Activated CD8-positive, alpha-beta T cell treated with anti-CD3 and anti-CD28 coated beads for 36 hours (primary cell): ENCODE results near the gene NTRK1. TPM values are rescaled to one million over a fixed set of nuclear protein-coding genes. Genes with fewer than 3 reads are reported as not detected.
A peak's percentile ranks its signal among the peaks of the same experiment; 100 is the strongest.

Experiments
- ATAC-seq: fragments of 200-7000 bp; cut with Tn5 transposase; one replicate; pipeline ENCODE4 v1.10.0; 2021; ENCODE audit warnings: mild to moderate bottlenecking, moderate library complexity
- CTCF ChIA-PET: fragments of 350-600 bp; sonication (Branson Sonifier 250); formaldehyde crosslinking; loops from one replicate; lab custom pipeline; 2021; ENCODE audit warnings: antibody characterized with exemption; lab: Charles Lee
- POLR2A ChIA-PET: fragments of 350-600 bp; sonication (Branson Sonifier 250); formaldehyde crosslinking; loops from one replicate; lab custom pipeline; 2021; ENCODE audit warnings: antibody characterized with exemption; lab: Charles Lee
- DNase-seq: peaks from one replicate; pipeline ENCODE4 v3.0.0-alpha.2; 2020
- H3K27ac Mint-ChIP-seq: one replicate; pipeline ENCODE4 v1.8.0; 2021; ENCODE audit warnings: mild to moderate bottlenecking, mixed read lengths
- H3K27me3 Mint-ChIP-seq: one replicate; pipeline ENCODE4 v1.8.0; 2021; ENCODE audit warnings: mixed read lengths
- H3K36me3 Mint-ChIP-seq: one replicate; pipeline ENCODE4 v1.8.0; 2021; ENCODE audit warnings: low read depth, mixed read lengths
- H3K4me1 Mint-ChIP-seq: one replicate; pipeline ENCODE4 v1.8.0; 2021; ENCODE audit warnings: low read depth, mixed read lengths
- H3K4me3 Mint-ChIP-seq: one replicate; pipeline ENCODE4 v1.8.0; 2021; ENCODE audit warnings: mild to moderate bottlenecking, moderate library complexity, mixed read lengths
- H3K9me3 Mint-ChIP-seq: one replicate; pipeline ENCODE4 v1.8.0; 2021; ENCODE audit warnings: mixed read lengths
- intact Hi-C: fragments of 100-400 bp; cut with micrococcal nuclease; formaldehyde crosslinking; loops from one replicate; pipeline ENCODE4 v1.10.0; 2022
- total RNA-seq, 2 experiments: library from RNA; stranded (reverse); gene quantifications; one replicate each; pipeline ENCODE4 v1.2.3, GENCODE V29; 2021
- TF ChIP-seq, protein P1 (sequence below): fragments of 200-600 bp; IDR thresholded peaks from one replicate; pipeline ENCODE4 v1.8.0; 2022; ENCODE audit warnings: antibody characterized with exemption, mild to moderate bottlenecking

NTRK1 gene
- total RNA-seq, 2 experiments from 2014 or later: 23.5 to 25.9 TPM

DNA sequence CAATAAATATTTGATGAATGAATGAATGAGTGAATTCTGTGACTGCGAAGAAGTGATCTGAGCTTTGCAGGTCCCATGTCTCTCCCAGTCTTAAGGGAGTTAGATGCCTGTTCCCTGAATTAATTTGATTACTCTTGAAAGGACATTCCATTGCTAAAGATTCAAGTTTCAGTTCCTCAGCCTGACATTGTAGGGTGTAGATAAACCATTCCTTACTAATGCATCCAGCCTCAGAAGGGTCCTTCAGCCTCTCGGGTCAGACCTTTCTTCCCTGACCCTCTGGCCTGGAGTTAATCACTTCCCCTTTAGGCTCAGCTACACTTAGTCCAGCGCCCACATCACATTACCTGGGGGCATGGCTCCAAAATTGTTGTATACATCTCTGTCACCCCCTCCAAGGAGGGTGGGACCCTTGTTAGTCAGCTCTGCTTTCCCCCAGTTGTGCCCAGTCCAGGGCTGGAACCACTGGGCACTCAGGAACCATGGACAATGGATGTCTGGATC lies 4.3 kb upstream of the NTRK1 start:
- peaks cover 13% of the 10 kb centered on the region for H3K4me1 Mint-ChIP-seq
- intact Hi-C loops: loop anchor here (5.0 kb wide), 1 partner anchor 54 kb away; no protein-coding TSS in a partner anchor
- ChIA-PET POLR2A (interaction anchor here (1.5 to 1.8 kb wide), 2 partner anchors 8 kb away, joined by 3 to 7 read pairs; no protein-coding TSS in a partner anchor), CTCF (interaction anchor here (0.6 to 13.5 kb wide), 8 partner anchors 8 to 130 kb away, joined by 3 to 273 read pairs (median 53); partner anchors contain the start of genes ISG20L2 and METTL25B)
- peaks cover 28% of the 10 kb centered on the region for H3K27me3 Mint-ChIP-seq
- H3K4me3 Mint-ChIP-seq: no peak overlapping the region
- TF ChIP-seq, protein P1, sequence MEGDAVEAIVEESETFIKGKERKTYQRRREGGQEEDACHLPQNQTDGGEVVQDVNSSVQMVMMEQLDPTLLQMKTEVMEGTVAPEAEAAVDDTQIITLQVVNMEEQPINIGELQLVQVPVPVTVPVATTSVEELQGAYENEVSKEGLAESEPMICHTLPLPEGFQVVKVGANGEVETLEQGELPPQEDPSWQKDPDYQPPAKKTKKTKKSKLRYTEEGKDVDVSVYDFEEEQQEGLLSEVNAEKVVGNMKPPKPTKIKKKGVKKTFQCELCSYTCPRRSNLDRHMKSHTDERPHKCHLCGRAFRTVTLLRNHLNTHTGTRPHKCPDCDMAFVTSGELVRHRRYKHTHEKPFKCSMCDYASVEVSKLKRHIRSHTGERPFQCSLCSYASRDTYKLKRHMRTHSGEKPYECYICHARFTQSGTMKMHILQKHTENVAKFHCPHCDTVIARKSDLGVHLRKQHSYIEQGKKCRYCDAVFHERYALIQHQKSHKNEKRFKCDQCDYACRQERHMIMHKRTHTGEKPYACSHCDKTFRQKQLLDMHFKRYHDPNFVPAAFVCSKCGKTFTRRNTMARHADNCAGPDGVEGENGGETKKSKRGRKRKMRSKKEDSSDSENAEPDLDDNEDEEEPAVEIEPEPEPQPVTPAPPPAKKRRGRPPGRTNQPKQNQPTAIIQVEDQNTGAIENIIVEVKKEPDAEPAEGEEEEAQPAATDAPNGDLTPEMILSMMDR: no peak
- no peaks in the 10 kb centered on the region for H3K9me3 Mint-ChIP-seq
- ATAC-seq: no peak
- no peak overlapping the region for H3K27ac Mint-ChIP-seq
- DNase-seq: no peak
- H3K36me3 Mint-ChIP-seq: no peaks in the 10 kb centered on the region

DNA sequence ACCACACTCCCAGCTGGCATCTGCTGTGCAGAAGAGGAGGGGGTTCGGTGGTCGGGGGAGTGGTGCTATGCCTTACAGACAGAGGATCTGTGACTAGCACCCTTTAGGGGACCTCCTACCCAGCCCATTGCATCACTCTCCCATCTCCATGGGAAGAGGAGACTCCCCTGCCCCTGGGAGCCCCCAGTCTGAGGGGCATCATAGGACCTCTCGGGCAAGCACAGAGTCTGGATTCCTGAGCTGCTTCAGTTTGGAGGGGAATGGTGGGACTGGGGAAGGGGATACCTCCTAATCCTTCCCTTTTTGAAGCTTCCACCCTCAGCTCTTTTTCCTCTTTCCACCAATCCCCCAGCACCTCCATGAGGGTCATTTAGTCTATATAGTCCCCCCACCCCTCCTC lies 3.1 kb upstream of the NTRK1 start:
- Mint-ChIP-seq H3K4me1 (peaks cover 22% of the 10 kb centered on the region), H3K36me3 (no peaks in the 10 kb centered on the region), H3K9me3 (no peaks in the 10 kb centered on the region), H3K27me3 (peaks cover 40% of the 10 kb centered on the region), H3K4me3 (no peak overlapping the region), H3K27ac (no peak overlapping the region)
- TF ChIP-seq, protein P1: no peak
- CTCF ChIA-PET: interaction anchor here (0.7 to 13.5 kb wide), 9 partner anchors 9 to 168 kb away, joined by 3 to 273 read pairs (median 81); partner anchors contain the start of genes ISG20L2, METTL25B and SH2D2A
- intact Hi-C loops: loop anchor here (5.0 kb wide), 1 partner anchor 55 kb away; no protein-coding TSS in a partner anchor
- DNase-seq: no peak
- POLR2A ChIA-PET: interaction anchor here (0.9 to 1.9 kb wide), 5 partner anchors 8 to 55 kb away, joined by 4 to 14 read pairs (median 7); no protein-coding TSS in a partner anchor
- ATAC-seq: no peak

DNA sequence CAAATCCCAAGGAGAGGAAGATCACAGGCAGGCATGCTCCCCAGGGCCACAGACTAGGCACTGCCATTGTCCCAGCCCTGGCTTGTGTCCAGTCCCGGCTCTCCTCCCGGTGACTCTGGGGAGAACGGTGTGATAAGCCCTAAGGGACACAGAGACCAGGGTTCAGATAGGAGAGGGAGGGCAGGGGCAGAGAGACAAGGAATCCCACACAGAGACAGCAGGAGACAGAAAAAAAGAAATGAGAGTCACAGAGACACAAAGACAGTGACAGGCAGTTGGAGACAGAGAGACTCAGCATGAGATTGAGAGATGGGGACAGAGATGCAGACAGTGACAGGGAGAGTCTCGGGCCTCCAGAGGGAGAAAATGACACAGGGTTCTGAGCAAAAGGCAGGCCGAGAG lies 2.1 kb upstream of the NTRK1 start:
- CTCF ChIA-PET: interaction anchor here (1.3 to 13.5 kb wide), 12 partner anchors 10 to 169 kb away, joined by 3 to 273 read pairs (median 22); partner anchors contain the start of genes ISG20L2, METTL25B and SH2D2A
- intact Hi-C loops: loop anchor here (5.0 kb wide), 1 partner anchor 56 kb away; no protein-coding TSS in a partner anchor
- no peak overlapping the region for H3K4me3 Mint-ChIP-seq
- H3K27ac Mint-ChIP-seq: no peak overlapping the region
- no peaks in the 10 kb centered on the region for H3K9me3 Mint-ChIP-seq
- no peak for DNase-seq
- POLR2A ChIA-PET: interaction anchor here (0.9 to 1.9 kb wide), 5 partner anchors 9 to 56 kb away, joined by 4 to 14 read pairs (median 8); no protein-coding TSS in a partner anchor
- H3K27me3 Mint-ChIP-seq: peaks cover 48% of the 10 kb centered on the region
- peaks cover 32% of the 10 kb centered on the region for H3K4me1 Mint-ChIP-seq
- TF ChIP-seq, protein P1: no peak
- H3K36me3 Mint-ChIP-seq: no peaks in the 10 kb centered on the region
- ATAC-seq: no peak

DNA sequence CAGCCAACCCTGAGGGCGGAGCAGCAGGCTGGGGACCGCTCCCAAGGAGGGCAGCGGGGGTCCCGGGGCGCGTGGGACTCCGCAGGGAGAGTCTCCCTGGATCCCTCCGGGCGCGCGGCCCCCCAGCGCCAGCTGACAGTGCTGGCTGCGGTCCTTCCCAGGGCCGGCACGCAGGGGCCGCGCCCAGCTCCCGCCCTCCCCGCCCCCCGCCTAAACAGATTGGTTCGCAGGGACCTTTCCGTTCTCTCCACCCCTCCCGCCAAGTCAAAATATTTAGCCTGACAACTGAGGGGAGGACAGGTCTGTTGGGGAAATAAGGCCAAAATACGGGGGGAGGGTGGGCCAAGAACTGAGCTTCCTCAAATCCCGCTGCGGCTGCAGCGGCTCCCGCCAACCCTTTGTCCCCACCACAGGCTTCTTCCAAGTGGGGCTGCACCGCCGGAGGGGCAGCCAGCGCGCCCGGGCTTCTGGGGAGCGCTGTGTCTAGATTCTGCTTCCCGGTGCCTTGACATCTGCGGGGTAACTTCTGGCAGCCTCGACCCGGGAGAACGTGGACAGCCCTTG lies 1.6 kb upstream of the NTRK1 start, which contains the start of gene INSRR:
Gene INSRR (minus strand): TSS at position 159 of the 564 bp plus-strand sequence. CDS start 496 bp downstream, outside the sequence.
- intact Hi-C loops: loop anchor here (5.0 kb wide), 1 partner anchor 57 kb away; no protein-coding TSS in a partner anchor
- H3K9me3 Mint-ChIP-seq: no peaks in the 10 kb centered on the region

More for the DNA sequence above, 1.6 kb upstream of the NTRK1 start, which contains the start of gene INSRR:
- Mint-ChIP-seq H3K4me3 (peak within 1 kb of the TSS; percentile 74), H3K4me1 (peaks cover 37% of the 10 kb centered on the region), H3K27ac (no peak within 1 kb of the TSS), H3K36me3 (no peaks in the 10 kb centered on the region), H3K27me3 (peaks cover 53% of the 10 kb centered on the region)
- ATAC-seq: no peak
- POLR2A ChIA-PET: interaction anchor here (0.6 to 4.1 kb wide), 9 partner anchors 10 to 132 kb away, joined by 3 to 20 read pairs (median 5); partner anchors contain the start of genes ISG20L2 and METTL25B
- DNase-seq: no peak
- CTCF ChIA-PET: interaction anchor here (0.9 to 13.5 kb wide), 28 partner anchors 10 to 235 kb away, joined by 3 to 273 read pairs (median 10); partner anchors contain the start of genes ISG20L2, METTL25B, PRCC and SH2D2A
- TF ChIP-seq, protein P1: no peak
